SK-N-MC (cell line): ENCODE results near the gene AAR2.
A peak's percentile ranks its signal among the peaks of the same experiment; 100 is the strongest.

ENCODE experiments used
- DNase-seq: peaks from one replicate; pipeline ENCODE4 v3.0.0-alpha.2; 2011; ENCODE audit warnings: low read depth, low spot score
- H3K27ac ChIP-seq: fragments of 200-600 bp; sonication (generic); 2 replicates; pipeline ENCODE4 v1.5.1; 2016; ENCODE audit warnings: mixed run types
- H3K36me3 ChIP-seq: fragments of 200-600 bp; sonication (generic); 2 replicates; pipeline ENCODE4 v1.6.1; 2017; ENCODE audit warnings: antibody characterized with exemption, low read length, mixed read lengths; ENCODE audit not compliant: insufficient read depth
- H3K4me3 ChIP-seq: fragments of 200-600 bp; sonication (generic); 2 replicates; pipeline ENCODE4 v1.5.1; 2016
- H3K9ac ChIP-seq: fragments of 200-600 bp; sonication (generic); 2 replicates; pipeline ENCODE4 v1.8.0; 2017; ENCODE audit warnings: mixed run types, mixed read lengths; ENCODE audit not compliant: insufficient read length
- H3K9me3 ChIP-seq: fragments of 200-600 bp; sonication (generic); 2 replicates; pipeline ENCODE4 v1.6.1; 2017; ENCODE audit warnings: low read depth, mild to moderate bottlenecking, antibody characterized with exemption, low read length, moderate library complexity, mixed read lengths
- EZH2 ChIP-seq: fragments of 200-600 bp; sonication (generic); IDR thresholded peaks from one replicate; pipeline ENCODE4 v1.6.1; 2017; ENCODE audit warnings: antibody characterized with exemption
- FOXP2 ChIP-seq: optimal IDR thresholded peaks from 2 replicates; pipeline ENCODE3; 2011; ENCODE audit warnings: mild to moderate bottlenecking, moderate library complexity; ENCODE audit not compliant: insufficient read depth; ENCODE audit errors: extremely low read length, control extremely low read depth
- POLR2AphosphoS5 ChIP-seq: IDR thresholded peaks from 2 replicates; pipeline ENCODE4 v1.6.1; 2012; ENCODE audit warnings: mild to moderate bottlenecking, low read depth, low read length, borderline replicate concordance

AAR2 gene

GRCh38 chr20:36235892-36236785 is at the start of gene AAR2:
AAR2 (plus strand) TSS chr20:36236478; CDS start chr20:36239869, 3,391 bp downstream.
- peak within 1 kb of the TSS; percentile 97 for H3K9ac ChIP-seq
- H3K4me3 ChIP-seq = peak within 1 kb of the TSS; percentile 93
- H3K9me3 ChIP-seq = no peaks in the 10 kb centered on the region
- no peak for DNase-seq
- peaks cover 21% of the 10 kb centered on the region for H3K36me3 ChIP-seq
- peak within 1 kb of the TSS; percentile 71 for H3K27ac ChIP-seq
- TF ChIP-seq FOXP2 (peak; percentile 14), EZH2 (no peak), POLR2AphosphoS5 (peak; percentile 95)

- TF ChIP-seq POLR2AphosphoS5 = no peak
- TF ChIP-seq FOXP2 = no peak
- TF ChIP-seq EZH2 = no peak
- H3K36me3 ChIP-seq = no peaks in the 10 kb centered on the region
- no peak for DNase-seq
- H3K9ac ChIP-seq = no peak overlapping the region
- no peak overlapping the region for H3K27ac ChIP-seq
- no peak overlapping the region for H3K4me3 ChIP-seq
- H3K9me3 ChIP-seq = no peaks in the 10 kb centered on the region
Observed at GRCh38 chr20:36193977-36194712, 42.1 kb upstream of the AAR2 start.

- Histone ChIP-seq H3K9ac (no peak overlapping the region), H3K4me3 (no peak overlapping the region), H3K9me3 (no peaks in the 10 kb centered on the region), H3K36me3 (no peaks in the 10 kb centered on the region), H3K27ac (no peak overlapping the region)
- DNase-seq = no peak
- TF ChIP-seq POLR2AphosphoS5 (no peak), FOXP2 (no peak), EZH2 (no peak)
Observed at GRCh38 chr20:36196676-36197075, 39.6 kb upstream of the AAR2 start.

GRCh38 chr20:36197271-36197670 is 39.0 kb upstream of the AAR2 start:
- Histone ChIP-seq H3K27ac (no peak overlapping the region), H3K9me3 (no peaks in the 10 kb centered on the region), H3K4me3 (no peak overlapping the region), H3K36me3 (no peaks in the 10 kb centered on the region), H3K9ac (no peak overlapping the region)
- TF ChIP-seq EZH2 = no peak
- no peak for TF ChIP-seq POLR2AphosphoS5
- TF ChIP-seq FOXP2 = no peak
- no peak for DNase-seq

GRCh38 chr20:36199345-36200257 is 36.7 kb upstream of the AAR2 start:
- H3K36me3 ChIP-seq = no peaks in the 10 kb centered on the region
- no peaks in the 10 kb centered on the region for H3K9me3 ChIP-seq
- TF ChIP-seq FOXP2 (no peak), EZH2 (no peak)
- DNase-seq = peak; percentile 30
- H3K4me3 ChIP-seq = no peak overlapping the region
- H3K27ac ChIP-seq = no peak overlapping the region
- H3K9ac ChIP-seq = no peak overlapping the region

GRCh38 chr20:36200451-36200850 is 35.8 kb upstream of the AAR2 start:
- TF ChIP-seq POLR2AphosphoS5 (no peak), FOXP2 (no peak), EZH2 (no peak)
- Histone ChIP-seq H3K9ac (no peak overlapping the region), H3K27ac (no peak overlapping the region), H3K9me3 (no peaks in the 10 kb centered on the region), H3K4me3 (no peak overlapping the region), H3K36me3 (no peaks in the 10 kb centered on the region)
- DNase-seq = no peak

- TF ChIP-seq EZH2 (no peak), POLR2AphosphoS5 (no peak), FOXP2 (no peak)
- Histone ChIP-seq H3K27ac (no peak overlapping the region), H3K4me3 (no peak overlapping the region), H3K9ac (no peak overlapping the region), H3K36me3 (no peaks in the 10 kb centered on the region), H3K9me3 (no peaks in the 10 kb centered on the region)
- DNase-seq = no peak
Observed at GRCh38 chr20:36201198-36201597, 35.1 kb upstream of the AAR2 start.
